Epidermal melanocyte (primary cell): ENCODE measurements around the gene SNX1.

Experiments
- DNase-seq: peaks from one replicate; pipeline ENCODE4 v3.0.0; 2011; ENCODE audit warnings: low spot score; ENCODE audit not compliant: insufficient read length

SNX1 gene

GRCh38 chr15:64146041-64146440, 50.3 kb downstream of the SNX1 start:
- DNase-seq: no peak

- DNase-seq: no peak
Measured at GRCh38 chr15:64146520-64146884, 50.7 kb downstream of the SNX1 start.

- no peak for DNase-seq
Measured at GRCh38 chr15:64146885-64147681, 51.3 kb downstream of the SNX1 start.

- DNase-seq: no peak
Measured at GRCh38 chr15:64148168-64148567, 52.4 kb downstream of the SNX1 start.

- DNase-seq: no peak
Measured at GRCh38 chr15:64148581-64148980, 52.8 kb downstream of the SNX1 start.

- no peak for DNase-seq
Measured at GRCh38 chr15:64149424-64149823, 53.6 kb downstream of the SNX1 start.

- no peak for DNase-seq
Measured at GRCh38 chr15:64149893-64150578, 54.3 kb downstream of the SNX1 start.

- DNase-seq: no peak
Measured at GRCh38 chr15:64151727-64152506, 56.1 kb downstream of the SNX1 start, which contains the start of gene SNX22. SNX22 (plus strand) TSS chr15:64151731; CDS start chr15:64151776, 45 bp downstream.

- DNase-seq: no peak
Measured at GRCh38 chr15:64152507-64153387, 57.0 kb downstream of the SNX1 start.

- DNase-seq: peak; percentile 98
Measured at GRCh38 chr15:64153480-64154367, 57.9 kb downstream of the SNX1 start.

- no peak for DNase-seq
Measured at GRCh38 chr15:64155802-64156651, 60.2 kb downstream of the SNX1 start.

- DNase-seq: no peak
Measured at GRCh38 chr15:64156652-64157331, 61.0 kb downstream of the SNX1 start.

- DNase-seq: no peak
Measured at GRCh38 chr15:64157599-64158125, 61.9 kb downstream of the SNX1 start.

GRCh38 chr15:64158363-64159134, 62.8 kb downstream of the SNX1 start:
- no peak for DNase-seq

- no peak for DNase-seq
Measured at GRCh38 chr15:64161688-64162477, 66.1 kb downstream of the SNX1 start.

GRCh38 chr15:64162478-64162868, 66.7 kb downstream of the SNX1 start:
- no peak for DNase-seq
